NOMO-1 (cell line): ENCODE results near the gene NPHP4.

Experiments used
- DNase-seq, 2 experiments: peaks; one replicate each; lab custom pipeline; 2025; ENCODE audit not compliant: unreplicated experiment in 2 of 2; lab: John Stamatoyannopoulos, UW

Gene NPHP4

GRCh38 chr1:5820026-5820421 is 172.2 kb downstream of the NPHP4 start:
- no peak for DNase-seq

GRCh38 chr1:5819391-5820025 is 172.7 kb downstream of the NPHP4 start:
- no peak for DNase-seq

- no peak for DNase-seq
Observed at GRCh38 chr1:5818755-5819154, 173.5 kb downstream of the NPHP4 start.

- DNase-seq = no peak
Observed at GRCh38 chr1:5815716-5816115, 176.5 kb downstream of the NPHP4 start.

GRCh38 chr1:5815211-5815610 is 177.0 kb downstream of the NPHP4 start:
- no peak for DNase-seq

- no peak for DNase-seq
Observed at GRCh38 chr1:5814046-5814619, 178.1 kb downstream of the NPHP4 start.

GRCh38 chr1:5813480-5813879 is 178.7 kb downstream of the NPHP4 start:
- DNase-seq = no peak
